BLaER1 (cell line): ENCODE measurements around the gene TCEANC2.
"Not testable (repeated sequence)": the region's sequence is repeated elsewhere in the genome, so short reads cannot be mapped to it uniquely, and the experiment has no call there.

Source experiments
- H3K27ac ChIP-seq: shearing (Covaris generic); formaldehyde crosslinking; 2 replicates; pipeline ENCODE4 v1.8.1; 2022
- H3K27me3 ChIP-seq: shearing (Covaris generic); formaldehyde crosslinking; 2 replicates; pipeline ENCODE4 v1.8.1; 2022
- H3K36me3 ChIP-seq: shearing (Covaris generic); formaldehyde crosslinking; 2 replicates; pipeline ENCODE4 v1.8.1; 2022
- H3K4me1 ChIP-seq: shearing (Covaris generic); formaldehyde crosslinking; 2 replicates; pipeline ENCODE4 v1.8.1; 2022
- H3K4me2 ChIP-seq: shearing (Covaris generic); formaldehyde crosslinking; 2 replicates; pipeline ENCODE4 v1.8.1; 2022
- H3K4me3 ChIP-seq: shearing (Covaris generic); formaldehyde crosslinking; 2 replicates; pipeline ENCODE4 v1.8.1; 2022
- H3K9ac ChIP-seq: shearing (Covaris generic); formaldehyde crosslinking; 2 replicates; pipeline ENCODE4 v1.8.1; 2022
- H3K9me3 ChIP-seq: shearing (Covaris generic); formaldehyde crosslinking; 2 replicates; pipeline ENCODE4 v1.8.1; 2022
- H4K20me1 ChIP-seq: shearing (Covaris generic); formaldehyde crosslinking; 2 replicates; pipeline ENCODE4 v1.8.1; 2022
- Cebpa-rat ChIP-seq: shearing (Covaris generic); IDR thresholded peaks from 2 replicates; pipeline ENCODE4 v1.8.1; 2022

TCEANC2 gene

GRCh38 chr1:54100500-54100899 lies 47.1 kb downstream of the TCEANC2 start:
- Histone ChIP-seq H3K9ac (no peak overlapping the region), H3K27me3 (no peaks in the 10 kb centered on the region), H3K27ac (no peak overlapping the region), H3K4me1 (peaks cover 5% of the 10 kb centered on the region; the same call in 1 of the 2 replicates), H3K4me3 (no peak overlapping the region), H3K4me2 (no peak overlapping the region), H4K20me1 (no peaks in the 10 kb centered on the region), H3K9me3 (no peaks in the 10 kb centered on the region), H3K36me3 (peaks cover 55% of the 10 kb centered on the region)
- TF ChIP-seq Cebpa-rat, result no peak

GRCh38 chr1:54103414-54103813 lies 50.0 kb downstream of the TCEANC2 start:
- TF ChIP-seq Cebpa-rat, result no peak
- H3K27ac ChIP-seq, result no peak overlapping the region
- no peak overlapping the region for H3K4me2 ChIP-seq
- no peak overlapping the region for H3K4me3 ChIP-seq
- no peaks in the 10 kb centered on the region for H3K4me1 ChIP-seq
- no peak overlapping the region for H3K9ac ChIP-seq
- peaks cover 37% of the 10 kb centered on the region for H3K36me3 ChIP-seq
- no peaks in the 10 kb centered on the region for H3K27me3 ChIP-seq
- no peaks in the 10 kb centered on the region for H4K20me1 ChIP-seq
- H3K9me3 ChIP-seq, result no peaks in the 10 kb centered on the region

GRCh38 chr1:54104613-54105012 lies 51.2 kb downstream of the TCEANC2 start:
- H3K9ac ChIP-seq, H3K27me3 ChIP-seq, H3K4me1 ChIP-seq, H3K27ac ChIP-seq, H3K9me3 ChIP-seq, H3K4me3 ChIP-seq, H3K4me2 ChIP-seq, H4K20me1 ChIP-seq: not testable (repeated sequence)
- H3K36me3 ChIP-seq, result peaks cover 26% of the 10 kb centered on the region

- Histone ChIP-seq H3K36me3 (peaks cover 25% of the 10 kb centered on the region), H3K27me3 (no peaks in the 10 kb centered on the region), H3K4me3 (no peak overlapping the region), H3K9ac (no peak overlapping the region), H3K27ac (no peak overlapping the region), H3K4me1 (no peaks in the 10 kb centered on the region), H3K9me3 (no peaks in the 10 kb centered on the region), H4K20me1 (no peaks in the 10 kb centered on the region), H3K4me2 (no peak overlapping the region)
- TF ChIP-seq Cebpa-rat, result no peak
These were observed 51.7 kb downstream of the TCEANC2 start for GRCh38 chr1:54105080-54105479.

- no peaks in the 10 kb centered on the region for H4K20me1 ChIP-seq
- H3K36me3 ChIP-seq, result peaks cover 25% of the 10 kb centered on the region
- H3K4me2 ChIP-seq, result no peak overlapping the region
- TF ChIP-seq Cebpa-rat, result no peak
- no peak overlapping the region for H3K4me3 ChIP-seq
- H3K27me3 ChIP-seq, result no peaks in the 10 kb centered on the region
- H3K4me1 ChIP-seq, result no peaks in the 10 kb centered on the region
- no peak overlapping the region for H3K9ac ChIP-seq
- no peak overlapping the region for H3K27ac ChIP-seq
- H3K9me3 ChIP-seq, result no peaks in the 10 kb centered on the region
These were observed 52.4 kb downstream of the TCEANC2 start for GRCh38 chr1:54105736-54106269.

- Histone ChIP-seq H3K36me3 (peaks cover 13% of the 10 kb centered on the region; the same call in 1 of the 2 replicates), H3K9ac (no peak overlapping the region), H3K4me1 (no peaks in the 10 kb centered on the region), H3K4me3 (no peak overlapping the region), H4K20me1 (no peaks in the 10 kb centered on the region), H3K9me3 (no peaks in the 10 kb centered on the region), H3K27ac (no peak overlapping the region), H3K27me3 (no peaks in the 10 kb centered on the region), H3K4me2 (no peak overlapping the region)
- no peak for TF ChIP-seq Cebpa-rat
These were observed 53.7 kb downstream of the TCEANC2 start for GRCh38 chr1:54107131-54107530.

GRCh38 chr1:54108156-54108555 lies 54.7 kb downstream of the TCEANC2 start:
- no peaks in the 10 kb centered on the region for H3K4me1 ChIP-seq
- no peaks in the 10 kb centered on the region for H3K9me3 ChIP-seq
- H3K4me3 ChIP-seq, result no peak overlapping the region
- TF ChIP-seq Cebpa-rat, result no peak
- no peak overlapping the region for H3K4me2 ChIP-seq
- no peaks in the 10 kb centered on the region for H3K27me3 ChIP-seq
- H3K9ac ChIP-seq, result no peak overlapping the region
- peaks cover 4% of the 10 kb centered on the region; the same call in 1 of the 2 replicates for H3K36me3 ChIP-seq
- no peaks in the 10 kb centered on the region for H4K20me1 ChIP-seq
- H3K27ac ChIP-seq, result no peak overlapping the region

GRCh38 chr1:54109129-54110090 lies 56.0 kb downstream of the TCEANC2 start:
- no peak for TF ChIP-seq Cebpa-rat
- Histone ChIP-seq H3K36me3 (no peaks in the 10 kb centered on the region), H4K20me1 (no peaks in the 10 kb centered on the region)

GRCh38 chr1:54110996-54111395 lies 57.6 kb downstream of the TCEANC2 start:
- H3K4me2 ChIP-seq, result no peak overlapping the region
- H3K4me3 ChIP-seq, result no peak overlapping the region
- no peaks in the 10 kb centered on the region for H3K36me3 ChIP-seq
- no peak for TF ChIP-seq Cebpa-rat
- H3K4me1 ChIP-seq, result no peaks in the 10 kb centered on the region
- H3K27me3 ChIP-seq, result no peaks in the 10 kb centered on the region
- H3K9ac ChIP-seq, result no peak overlapping the region
- no peaks in the 10 kb centered on the region for H4K20me1 ChIP-seq
- H3K27ac ChIP-seq, result no peak overlapping the region
- H3K9me3 ChIP-seq, result no peaks in the 10 kb centered on the region

More at GRCh38 chr1:54109129-54110090, 56.0 kb downstream of the TCEANC2 start:
- H3K4me3 ChIP-seq, result no peak overlapping the region
- no peaks in the 10 kb centered on the region for H3K27me3 ChIP-seq
- H3K9ac ChIP-seq, result no peak overlapping the region
- no peak overlapping the region for H3K4me2 ChIP-seq
- H3K4me1 ChIP-seq, result no peaks in the 10 kb centered on the region
- H3K27ac ChIP-seq, result no peak overlapping the region
- no peaks in the 10 kb centered on the region for H3K9me3 ChIP-seq

- Histone ChIP-seq H3K9ac (no peak overlapping the region), H3K27me3 (no peaks in the 10 kb centered on the region), H3K36me3 (no peaks in the 10 kb centered on the region), H4K20me1 (no peaks in the 10 kb centered on the region), H3K4me1 (no peaks in the 10 kb centered on the region), H3K27ac (no peak overlapping the region), H3K4me2 (no peak overlapping the region), H3K9me3 (no peaks in the 10 kb centered on the region), H3K4me3 (no peak overlapping the region)
- no peak for TF ChIP-seq Cebpa-rat
These were observed 58.2 kb downstream of the TCEANC2 start for GRCh38 chr1:54111624-54112023.
